Thyroid gland (tissue), 4 donors: ENCODE results near the gene IFT43. TPM values are rescaled to one million over a fixed set of nuclear protein-coding genes. Genes with fewer than 3 reads are reported as not detected.

ENCODE experiments used
- DNase-seq, 2 donors: peaks; one replicate each; pipeline ENCODE4 v3.0.0-alpha.2; 2019
- H3K27ac ChIP-seq, 3 donors: fragments of 200-600 bp; sonication (generic); 1 replicate in 2 of 3; 2 replicates in 1 of 3; pipeline ENCODE4 v1.5.1; 2016 to 2019; ENCODE audit warnings: mild to moderate bottlenecking in 1 of 3, moderate library complexity in 1 of 3
- H3K27me3 ChIP-seq: fragments of 200-600 bp; sonication (generic); one replicate; pipeline ENCODE4 v1.5.1; 2019
- H3K36me3 ChIP-seq, 2 donors: fragments of 200-600 bp; sonication (generic); one replicate each; pipeline ENCODE4 v1.5.1; 2016 to 2019
- H3K4me1 ChIP-seq, 2 donors: fragments of 200-600 bp; sonication (generic); one replicate each; pipeline ENCODE4 v1.5.1; 2017 to 2019
- H3K4me3 ChIP-seq, 3 donors: fragments of 200-600 bp; sonication (generic); replicated peaks in 1 of 3; 1 replicate in 2 of 3; 2 replicates in 1 of 3; pipeline ENCODE4 v1.5.1; 2016; ENCODE audit warnings: mild to moderate bottlenecking in 1 of 3
- H3K9me3 ChIP-seq: fragments of 200-600 bp; sonication (generic); one replicate; pipeline ENCODE4 v1.5.1; 2017
- CTCF ChIP-seq, 6 experiments: fragments of 200-600 bp in 3 of 6; fragments of 450-650 bp in 3 of 6; sonication (generic) in 3 of 6; IDR thresholded peaks; one replicate each; pipeline ENCODE4 v1.5.1; 2016 to 2019; ENCODE audit warnings: antibody characterized with exemption in 6 of 6, mild to moderate bottlenecking in 2 of 6, inconsistent platforms in 1 of 6, moderate library complexity in 1 of 6
- POLR2A ChIP-seq, 2 donors: fragments of 450-650 bp; IDR thresholded peaks; one replicate each; pipeline ENCODE4 v1.6.1; 2017; ENCODE audit warnings: antibody characterized with exemption in 2 of 2, mild to moderate bottlenecking in 2 of 2, moderate library complexity in 1 of 2
- WGBS, 2 donors: methylation state at CpG; one replicate each; pipeline ENCODE4 v1.1.5; 2017; 5-methylcytosine and 5-hydroxymethylcytosine counted together
- intact Hi-C: fragments of 100-400 bp; cut with DNase I; formaldehyde crosslinking; loops from one replicate; pipeline ENCODE4 v1.15.1; 2023
- total RNA-seq, 4 donors: library from RNA; depleted of rRNA; stranded (reverse); fragments of >200 nt; gene quantifications; one replicate each; pipeline ENCODE4 v1.2.3, GENCODE V29; 2016

IFT43 gene
- total RNA-seq, 4 donors from 2014 or later: 39.0 to 59.8 (median 52.4) TPM

- no peaks in the 10 kb centered on the region for H3K9me3 ChIP-seq
- intact Hi-C loops: loop anchor here (5.0 kb wide), 1 partner anchor 595 kb away; no protein-coding TSS in a partner anchor
- H3K27ac ChIP-seq: no peak overlapping the region
- DNase-seq: no peak
- H3K36me3 ChIP-seq: no peaks in the 10 kb centered on the region
- no peaks in the 10 kb centered on the region for H3K4me1 ChIP-seq
- no peaks in the 10 kb centered on the region for H3K27me3 ChIP-seq
- TF ChIP-seq CTCF (IDR thresholded peaks at IDR 0.05): no peak
- no peak for TF ChIP-seq POLR2A (IDR thresholded peaks at IDR 0.05)
- H3K4me3 ChIP-seq: no peak overlapping the region
- WGBS, 2 donors: 79 to 89% methylated on average over 12 of the region's 12 CpGs
Measured at GRCh38 chr14:76051717-76052465, 66.3 kb downstream of the IFT43 start.

GRCh38 chr14:76053572-76054355 is 68.2 kb downstream of the IFT43 start:
- no peak overlapping the region for H3K27ac ChIP-seq
- no peak overlapping the region for H3K4me3 ChIP-seq
- 85 to 88% methylated on average over 15 of the region's 15 CpGs for WGBS, 2 donors
- no peaks in the 10 kb centered on the region for H3K4me1 ChIP-seq
- DNase-seq: no peak
- intact Hi-C loops: loop anchor here (5.0 kb wide), 1 partner anchor 594 kb away; no protein-coding TSS in a partner anchor
- no peaks in the 10 kb centered on the region for H3K27me3 ChIP-seq
- no peaks in the 10 kb centered on the region for H3K36me3 ChIP-seq
- no peaks in the 10 kb centered on the region for H3K9me3 ChIP-seq
- no peak for TF ChIP-seq CTCF (IDR thresholded peaks at IDR 0.05)
- TF ChIP-seq POLR2A (IDR thresholded peaks at IDR 0.05): no peak

DNA sequence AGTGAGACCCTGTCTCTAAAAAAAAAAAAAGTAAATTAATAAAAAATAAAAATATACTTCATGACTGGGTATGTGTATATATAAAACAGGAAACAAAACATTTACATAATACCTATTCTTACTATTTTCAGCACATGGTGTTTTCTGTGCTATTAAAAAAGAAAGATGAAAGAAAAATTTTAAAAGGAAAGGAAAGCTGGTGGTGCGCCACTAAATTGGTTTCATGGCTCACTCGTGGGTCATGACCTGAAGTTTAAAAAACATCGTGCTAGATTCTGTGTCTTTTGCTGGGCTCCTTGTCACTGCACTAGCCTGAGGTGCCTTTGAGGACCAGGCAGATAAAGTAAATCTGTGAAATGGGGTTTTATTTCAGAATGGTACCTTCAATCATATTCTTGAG is 69.8 kb downstream of the IFT43 start:
- no peak for TF ChIP-seq POLR2A (IDR thresholded peaks at IDR 0.05)
- TF ChIP-seq CTCF (IDR thresholded peaks at IDR 0.05): no peak
- H3K4me1 ChIP-seq: no peaks in the 10 kb centered on the region
- H3K4me3 ChIP-seq: no peak overlapping the region
- H3K9me3 ChIP-seq: no peaks in the 10 kb centered on the region
- DNase-seq: no peak
- 52 to 57% methylated on average over 3 of the region's 3 CpGs for WGBS, 2 donors
- H3K27ac ChIP-seq: no peak overlapping the region
- intact Hi-C loops: no loop called here
- no peaks in the 10 kb centered on the region for H3K27me3 ChIP-seq
- peaks cover 11 to 13% of the 10 kb centered on the region in 2 donors for H3K36me3 ChIP-seq

DNA sequence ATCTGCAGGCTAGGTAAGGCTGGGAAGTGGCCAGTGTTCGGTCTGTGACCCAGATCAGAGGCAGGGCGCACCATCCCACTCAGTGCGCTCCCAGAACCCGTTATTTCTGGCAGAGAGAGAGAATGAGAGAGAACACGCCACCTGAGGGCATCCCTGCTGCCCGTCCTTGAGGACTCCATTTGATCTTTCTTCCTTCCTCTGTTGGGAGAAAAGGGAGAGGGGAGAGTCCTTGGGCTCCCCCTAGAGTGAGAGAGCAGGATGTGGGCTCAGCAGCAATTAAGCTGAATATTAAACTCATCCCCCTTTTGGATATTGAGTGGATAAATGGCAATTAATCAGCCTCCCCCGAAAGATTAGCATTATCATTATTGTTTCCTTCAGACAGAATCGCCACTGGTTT is 70.6 kb downstream of the IFT43 start:
- TF ChIP-seq CTCF (IDR thresholded peaks at IDR 0.05) (peak in 2 of 6 experiments; percentile 5 to 21), POLR2A (IDR thresholded peaks at IDR 0.05) (no peak)
- intact Hi-C loops: no loop called here
- no peak for DNase-seq
- Histone ChIP-seq H3K4me1 (no peaks in the 10 kb centered on the region), H3K27me3 (no peaks in the 10 kb centered on the region), H3K9me3 (no peaks in the 10 kb centered on the region), H3K27ac (no peak overlapping the region), H3K36me3 (peaks cover 11 to 13% of the 10 kb centered on the region in 2 donors), H3K4me3 (no peak overlapping the region)
- WGBS, 2 donors: 95 to 96% methylated on average over 8 of the region's 8 CpGs

DNA sequence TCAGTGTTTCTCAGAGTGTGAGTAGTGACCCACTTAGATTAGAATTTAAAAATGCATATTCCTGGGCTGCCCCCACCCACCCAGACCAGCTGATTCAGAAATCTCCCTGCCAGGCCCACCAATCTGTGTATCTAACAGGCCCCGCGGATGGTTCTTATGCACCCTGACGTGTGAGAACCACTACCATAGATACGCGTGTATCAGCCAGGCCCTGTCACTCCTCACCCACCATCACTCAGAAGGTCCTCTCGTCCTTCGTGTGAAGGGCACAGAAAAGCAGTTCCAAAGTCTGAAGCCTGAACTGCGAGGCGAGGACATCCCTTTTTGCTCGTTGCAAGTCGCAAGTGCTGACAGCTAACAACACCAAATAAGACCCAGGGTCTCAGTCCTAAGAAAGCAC is 72.4 kb downstream of the IFT43 start:
- H3K4me1 ChIP-seq: no peaks in the 10 kb centered on the region
- H3K4me3 ChIP-seq: no peak overlapping the region
- H3K27me3 ChIP-seq: no peaks in the 10 kb centered on the region
- DNase-seq: no peak
- no peak overlapping the region for H3K27ac ChIP-seq
- intact Hi-C loops: no loop called here
- TF ChIP-seq POLR2A (IDR thresholded peaks at IDR 0.05): no peak
- TF ChIP-seq CTCF (IDR thresholded peaks at IDR 0.05): no peak
- WGBS, 2 donors: 92 to 95% methylated on average over 11 of the region's 11 CpGs
- H3K9me3 ChIP-seq: no peaks in the 10 kb centered on the region
- H3K36me3 ChIP-seq: peaks cover 11 to 13% of the 10 kb centered on the region in 2 donors
